Measurements from ENCODE around the gene DDIAS.
"Not testable (repeated sequence)": the region's sequence is repeated elsewhere in the genome, so short reads cannot be mapped to it uniquely, and the experiment has no call there.

Gene DDIAS, protein sequence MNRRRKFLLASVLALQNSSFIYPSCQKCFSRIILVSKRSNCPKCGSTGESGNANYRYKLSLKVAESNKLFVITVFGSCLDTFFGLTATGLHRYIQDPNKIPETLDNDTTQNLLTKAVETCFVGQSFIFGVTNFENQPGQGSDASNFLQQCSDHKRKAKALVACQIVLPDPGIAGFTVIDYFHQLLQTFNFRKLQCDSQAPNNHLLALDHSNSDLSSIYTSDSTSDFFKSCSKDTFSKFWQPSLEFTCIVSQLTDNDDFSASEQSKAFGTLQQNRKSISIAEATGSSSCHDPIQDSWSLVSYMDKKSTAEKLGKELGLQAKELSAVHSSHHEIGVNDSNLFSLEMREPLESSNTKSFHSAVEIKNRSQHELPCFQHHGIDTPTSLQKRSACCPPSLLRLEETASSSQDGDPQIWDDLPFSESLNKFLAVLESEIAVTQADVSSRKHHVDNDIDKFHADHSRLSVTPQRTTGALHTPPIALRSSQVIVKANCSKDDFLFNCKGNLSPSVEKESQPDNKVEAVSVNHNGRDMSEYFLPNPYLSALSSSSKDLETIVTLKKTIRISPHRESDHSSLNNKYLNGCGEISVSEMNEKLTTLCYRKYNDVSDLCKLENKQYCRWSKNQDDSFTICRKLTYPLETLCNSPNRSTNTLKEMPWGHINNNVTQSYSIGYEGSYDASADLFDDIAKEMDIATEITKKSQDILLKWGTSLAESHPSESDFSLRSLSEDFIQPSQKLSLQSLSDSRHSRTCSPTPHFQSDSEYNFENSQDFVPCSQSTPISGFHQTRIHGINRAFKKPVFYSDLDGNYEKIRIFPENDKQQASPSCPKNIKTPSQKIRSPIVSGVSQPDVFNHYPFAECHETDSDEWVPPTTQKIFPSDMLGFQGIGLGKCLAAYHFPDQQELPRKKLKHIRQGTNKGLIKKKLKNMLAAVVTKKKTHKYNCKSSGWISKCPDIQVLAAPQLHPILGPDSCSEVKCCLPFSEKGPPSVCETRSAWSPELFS

GRCh38 chr11:82901165-82901921 lies at the start of gene DDIAS:
Gene DDIAS (plus strand): TSS chr11:82901736. CDS start chr11:82914739, 13,003 bp downstream.
- TF ChIP-seq CTCF (IDR thresholded peaks at IDR 0.05; ENCODE audit: insufficient read depth, low read depth, low read length, missing control alignments) = no peak
- peak within 1 kb of the TSS; percentile 89 for H3K4me3 ChIP-seq (ENCODE audit: low read length)
- peak; percentile 99 for DNase-seq (ENCODE audit: low read depth)

DNA sequence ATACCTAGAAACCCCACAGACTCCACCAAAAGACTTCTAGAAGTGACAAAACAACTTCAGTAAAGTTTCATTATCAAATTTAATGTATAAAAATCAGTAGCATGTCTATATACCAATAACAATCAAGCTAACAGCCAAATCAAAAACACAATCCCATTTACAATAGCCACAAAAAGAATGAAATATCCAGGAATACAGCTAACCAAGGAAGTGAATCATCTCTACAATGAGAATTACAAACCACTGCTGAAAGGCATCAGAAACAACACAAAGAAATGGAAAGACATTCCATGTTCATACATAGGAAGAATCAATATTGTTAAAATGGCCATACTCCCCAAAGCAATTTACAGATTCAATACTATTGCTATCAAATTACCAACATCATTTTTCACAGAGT lies 47.3 kb upstream of the DDIAS start:
- no peak for DNase-seq (ENCODE audit: low read depth)
- no peak for TF ChIP-seq CTCF (IDR thresholded peaks at IDR 0.05; ENCODE audit: insufficient read depth, low read depth, low read length, missing control alignments)
- H3K4me3 ChIP-seq (ENCODE audit: low read length) = no peak overlapping the region

- not testable (repeated sequence) for H3K4me3 ChIP-seq (ENCODE audit: low read length); DNase-seq (ENCODE audit: low read depth)
These were observed 46.6 kb upstream of the DDIAS start for GRCh38 chr11:82854916-82855315.

GRCh38 chr11:82855616-82856015 lies 45.9 kb upstream of the DDIAS start:
- H3K4me3 ChIP-seq (ENCODE audit: low read length) = no peak overlapping the region
- no peak for TF ChIP-seq CTCF (IDR thresholded peaks at IDR 0.05; ENCODE audit: insufficient read depth, low read depth, low read length, missing control alignments)
- DNase-seq (ENCODE audit: low read depth) = no peak

DNA sequence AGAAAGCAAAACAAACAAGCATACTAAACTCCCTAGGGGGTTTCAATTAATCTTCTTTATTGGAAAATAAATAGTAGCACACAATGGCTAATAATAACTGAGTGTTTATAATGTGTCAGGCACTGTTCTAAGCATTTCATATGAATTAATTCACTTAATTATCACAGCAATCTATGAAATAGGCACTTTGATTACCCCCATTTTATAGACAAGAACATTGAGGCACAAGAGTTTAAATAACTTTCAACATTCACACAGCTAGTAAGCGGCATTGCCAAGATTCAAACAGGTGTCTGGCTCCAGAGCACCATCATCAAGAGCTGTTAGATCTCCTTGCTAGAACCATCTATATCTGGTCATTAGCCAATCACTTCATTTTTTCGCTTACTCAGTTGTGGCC lies 44.4 kb upstream of the DDIAS start:
- no peak for DNase-seq (ENCODE audit: low read depth)

GRCh38 chr11:82858133-82858532 lies 43.4 kb upstream of the DDIAS start:
- TF ChIP-seq CTCF (IDR thresholded peaks at IDR 0.05; ENCODE audit: insufficient read depth, low read depth, low read length, missing control alignments) = no peak
- no peak overlapping the region for H3K4me3 ChIP-seq (ENCODE audit: low read length)

More for the DNA sequence above, 44.4 kb upstream of the DDIAS start:
- TF ChIP-seq CTCF (IDR thresholded peaks at IDR 0.05; ENCODE audit: insufficient read depth, low read depth, low read length, missing control alignments) = no peak
- H3K4me3 ChIP-seq (ENCODE audit: low read length) = no peak overlapping the region

More at GRCh38 chr11:82858133-82858532, 43.4 kb upstream of the DDIAS start:
- no peak for DNase-seq (ENCODE audit: low read depth)
